SK-N-SH (cell line): ENCODE measurements around the gene PLA2G2F. TPM values are rescaled to one million over a fixed set of nuclear protein-coding genes. Genes with fewer than 3 reads are reported as not detected.

Source experiments
- CTCF ChIA-PET: fragments of 300-600, 350-600 bp; formaldehyde crosslinking; extraction: SDS; loops from one replicate; lab custom pipeline; 2021; lab: Yijun Ruan, JAX
- POLR2A ChIA-PET: fragments of 350-600 bp; sonication (Branson Sonifier 250); formaldehyde crosslinking; extraction: SDS; loops from one replicate; lab custom pipeline; 2020; ENCODE audit warnings: antibody characterized with exemption, inconsistent platforms; lab: Yijun Ruan, JAX
- DNase-seq: peaks from one replicate; pipeline ENCODE4 v3.0.0; 2012
- H2AFZ ChIP-seq: fragments of 200-600 bp; sonication (generic); 2 replicates; pipeline ENCODE4 v1.8.1; 2016; ENCODE audit warnings: antibody characterized with exemption, mild to moderate bottlenecking, low read depth
- H3F3A ChIP-seq: fragments of 200-600 bp; sonication (generic); replicated peaks from 2 replicates; pipeline ENCODE3; 2016; ENCODE audit warnings: antibody characterized with exemption, mild to moderate bottlenecking; ENCODE audit not compliant: insufficient read depth
- H3K27ac ChIP-seq, 2 experiments: fragments of 200-500 bp in 1 of 2; fragments of 200-600 bp in 1 of 2; sonication (Bioruptor generic) in 1 of 2; sonication (generic), shearing (Covaris generic) in 1 of 2; 2 replicates each; pipeline versions ENCODE4 v1.5.1 to v1.6.1; 2014 to 2016; ENCODE audit warnings: low read depth in 2 of 2, inconsistent platforms in 1 of 2, low read length in 1 of 2, mild to moderate bottlenecking in 1 of 2, mixed read lengths in 1 of 2
- H3K27me3 ChIP-seq: fragments of 200-600 bp; sonication (generic), shearing (Covaris generic); 2 replicates; pipeline ENCODE4 v1.6.1; 2016; ENCODE audit warnings: mixed run types; ENCODE audit not compliant: insufficient read depth
- H3K36me3 ChIP-seq, 2 experiments: fragments of 200-500 bp in 1 of 2; fragments of 200-600 bp in 1 of 2; sonication (Bioruptor generic) in 1 of 2; sonication (generic) in 1 of 2; replicated peaks in 1 of 2; 2 replicates each; pipeline versions ENCODE3 to v1.5.1; 2014 to 2016; ENCODE audit warnings: low read length in 1 of 2, mild to moderate bottlenecking in 1 of 2; ENCODE audit not compliant: insufficient read depth in 2 of 2, control insufficient read depth in 1 of 2
- H3K4me1 ChIP-seq, 2 experiments: fragments of 200-500 bp in 1 of 2; fragments of 200-600 bp in 1 of 2; sonication (Bioruptor generic) in 1 of 2; sonication (generic), shearing (Covaris generic) in 1 of 2; 2 replicates each; pipeline versions ENCODE4 v1.5.1 to v1.6.1; 2014 to 2016; ENCODE audit warnings: low read depth in 1 of 2, low read length in 1 of 2, mixed run types in 1 of 2; ENCODE audit not compliant: insufficient read depth in 2 of 2, control insufficient read depth in 1 of 2
- H3K4me2 ChIP-seq: fragments of 200-600 bp; sonication (generic), shearing (Covaris generic); 2 replicates; pipeline ENCODE4 v1.6.1; 2017; ENCODE audit warnings: mixed run types
- H3K4me3 ChIP-seq, 2 experiments: fragments of 200-500 bp in 1 of 2; fragments of 200-600 bp in 1 of 2; sonication (Bioruptor generic) in 1 of 2; sonication (generic), shearing (Covaris generic) in 1 of 2; 2 replicates each; pipeline versions ENCODE4 v1.5.1 to v1.8.1; 2014 to 2016; ENCODE audit warnings: low read depth in 2 of 2, inconsistent platforms in 1 of 2, low read length in 1 of 2, mild to moderate bottlenecking in 1 of 2, mixed read lengths in 1 of 2, moderate library complexity in 1 of 2
- H3K79me2 ChIP-seq: fragments of 200-600 bp; sonication (generic); 2 replicates; pipeline ENCODE4 v1.8.1; 2017; ENCODE audit warnings: mild to moderate bottlenecking; ENCODE audit not compliant: insufficient read depth
- H3K9ac ChIP-seq: fragments of 200-600 bp; sonication (generic); 2 replicates; pipeline ENCODE4 v1.6.1; 2017; ENCODE audit warnings: mixed run types
- H3K9me2 ChIP-seq: fragments of 200-600 bp; sonication (generic); 2 replicates; pipeline ENCODE4 v1.6.1; 2017; ENCODE audit warnings: mixed run types
- H3K9me3 ChIP-seq: fragments of 200-600 bp; sonication (generic); 2 replicates; pipeline ENCODE4 v1.6.1; 2017; ENCODE audit warnings: mixed run types, mild to moderate bottlenecking, moderate library complexity
- H4K20me1 ChIP-seq: fragments of 200-600 bp; sonication (generic); 2 replicates; pipeline ENCODE4 v1.6.1; 2017; ENCODE audit warnings: mild to moderate bottlenecking, mixed run types; ENCODE audit not compliant: insufficient read depth
- CTCF ChIP-seq: fragments of 200-600 bp; sonication (generic); IDR thresholded peaks from 2 replicates; pipeline ENCODE4 v1.6.1; 2017; ENCODE audit warnings: antibody characterized with exemption, mild to moderate bottlenecking, moderate library complexity
- ELF1 ChIP-seq: IDR thresholded peaks from 2 replicates; pipeline ENCODE4 v1.4.0; 2012
- FOXJ3 ChIP-seq: sonication (generic); formaldehyde crosslinking; IDR thresholded peaks from 2 replicates; pipeline ENCODE4 v1.5.1; 2020; ENCODE audit warnings: mild to moderate bottlenecking, missing genetic modification reagents
- FOXM1 ChIP-seq: IDR thresholded peaks from 2 replicates; pipeline ENCODE4 v1.4.0; 2012; ENCODE audit warnings: low read depth, mild to moderate bottlenecking
- GABPA ChIP-seq: IDR thresholded peaks from 2 replicates; pipeline ENCODE4 v1.4.0; 2012; ENCODE audit warnings: low read depth, mild to moderate bottlenecking
- MAX ChIP-seq: IDR thresholded peaks from 2 replicates; pipeline ENCODE4 v1.4.0; 2012; ENCODE audit warnings: low read depth
- MEF2A ChIP-seq: IDR thresholded peaks from 2 replicates; pipeline ENCODE4 v1.4.0; 2012; ENCODE audit warnings: low read depth, borderline replicate concordance
- MXI1 ChIP-seq: IDR thresholded peaks from 2 replicates; pipeline ENCODE4 v1.6.1; 2012; ENCODE audit warnings: mild to moderate bottlenecking, low read depth, low read length, improper control_type of control experiment
- NRF1 ChIP-seq: IDR thresholded peaks from 2 replicates; pipeline ENCODE4 v1.6.1; 2012; ENCODE audit warnings: low read depth, mild to moderate bottlenecking, low read length
- POLR2AphosphoS5 ChIP-seq: IDR thresholded peaks from 2 replicates; pipeline ENCODE4 v1.6.1; 2012; ENCODE audit warnings: low read depth, low read length
- RAD21 ChIP-seq: IDR thresholded peaks from 2 replicates; pipeline ENCODE4 v1.6.1; 2012; ENCODE audit warnings: mild to moderate bottlenecking, low read length
- RCOR1 ChIP-seq: fragments of 150-350 bp; IDR thresholded peaks from 2 replicates; pipeline ENCODE4 v1.6.1; 2017; ENCODE audit warnings: antibody characterized with exemption, low read length
- RXRA ChIP-seq: IDR thresholded peaks from 2 replicates; pipeline ENCODE4 v1.4.0; 2012; ENCODE audit warnings: low read depth, mild to moderate bottlenecking, borderline replicate concordance
- SIN3A ChIP-seq: IDR thresholded peaks from 2 replicates; pipeline ENCODE4 v1.6.1; 2012; ENCODE audit warnings: low read depth, mild to moderate bottlenecking, low read length, moderate library complexity, borderline replicate concordance
- TCF12 ChIP-seq: IDR thresholded peaks from 2 replicates; pipeline ENCODE4 v1.4.0; 2012
- USF1 ChIP-seq: IDR thresholded peaks from 2 replicates; pipeline ENCODE4 v1.4.0; 2012; ENCODE audit warnings: low read depth, borderline replicate concordance
- USF2 ChIP-seq: fragments of 150-350 bp; IDR thresholded peaks from 2 replicates; pipeline ENCODE4 v1.6.1; 2017; ENCODE audit warnings: antibody characterized with exemption, low read length, low read depth, borderline replicate concordance
- ZBTB33 ChIP-seq: IDR thresholded peaks from 2 replicates; pipeline ENCODE4 v1.4.0; 2012; ENCODE audit warnings: low read depth, borderline replicate concordance
- WGBS: methylation state at CpG from one replicate; pipeline ENCODE4 v1.1.6; 2017; ENCODE audit warnings: low lambda C conversion rate; 5-methylcytosine and 5-hydroxymethylcytosine counted together
- polyA plus RNA-seq, 3 experiments: library from polyadenylated mRNA; depleted of rRNA; stranded (reverse); fragments of >200 nt; gene quantifications; 2 replicates each; pipeline ENCODE4 v1.2.3, GENCODE V29; 2012
- TF ChIP-seq, protein P1 (sequence below): fragments of 150-350 bp; IDR thresholded peaks from 2 replicates; pipeline ENCODE4 v1.6.1; 2016; ENCODE audit warnings: mild to moderate bottlenecking, low read depth, low read length

The PLA2G2F gene
- polyA plus RNA-seq, 1 of the 3 experiments (the other 2 are of a cell fraction) = not detected

GRCh38 chr1:20142001-20142710, 3.0 kb downstream of the PLA2G2F start:
- ChIA-PET CTCF (interaction anchor here (1.0 to 3.5 kb wide), 2 partner anchors 10 to 168 kb away, joined by 4 to 29 read pairs; no protein-coding TSS in a partner anchor), POLR2A (no interaction called here)
- Histone ChIP-seq H3K9ac (no peak overlapping the region), H2AFZ (no peak overlapping the region), H3K4me2 (no peak overlapping the region), H3K79me2 (no peaks in the 10 kb centered on the region), H3K9me3 (no peaks in the 10 kb centered on the region), H3K36me3 (no peaks in the 10 kb centered on the region), H4K20me1 (no peaks in the 10 kb centered on the region), H3K9me2 (no peaks in the 10 kb centered on the region), H3K4me3 (no peak overlapping the region), H3F3A (no peaks in the 10 kb centered on the region), H3K27ac (no peak overlapping the region), H3K4me1 (no peaks in the 10 kb centered on the region), H3K27me3 (no peaks in the 10 kb centered on the region; the same call in 1 of the 2 replicates)
- 54% methylated on average over 9 of the region's 13 CpGs for WGBS
- no peak for DNase-seq
- no peak for TF ChIP-seq ELF1
- TF ChIP-seq, protein P1, sequence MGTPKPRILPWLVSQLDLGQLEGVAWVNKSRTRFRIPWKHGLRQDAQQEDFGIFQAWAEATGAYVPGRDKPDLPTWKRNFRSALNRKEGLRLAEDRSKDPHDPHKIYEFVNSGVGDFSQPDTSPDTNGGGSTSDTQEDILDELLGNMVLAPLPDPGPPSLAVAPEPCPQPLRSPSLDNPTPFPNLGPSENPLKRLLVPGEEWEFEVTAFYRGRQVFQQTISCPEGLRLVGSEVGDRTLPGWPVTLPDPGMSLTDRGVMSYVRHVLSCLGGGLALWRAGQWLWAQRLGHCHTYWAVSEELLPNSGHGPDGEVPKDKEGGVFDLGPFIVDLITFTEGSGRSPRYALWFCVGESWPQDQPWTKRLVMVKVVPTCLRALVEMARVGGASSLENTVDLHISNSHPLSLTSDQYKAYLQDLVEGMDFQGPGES = no peak
- TF ChIP-seq USF2 = no peak
- TF ChIP-seq MEF2A = no peak
- no peak for TF ChIP-seq RXRA
- TF ChIP-seq CTCF = no peak
- TF ChIP-seq GABPA = no peak
- TF ChIP-seq USF1 = no peak
- TF ChIP-seq FOXJ3 (CRISPR knock-in tag) = no peak
- no peak for TF ChIP-seq TCF12
- TF ChIP-seq RAD21 = no peak
- TF ChIP-seq POLR2AphosphoS5 = no peak
- TF ChIP-seq SIN3A = no peak
- no peak for TF ChIP-seq FOXM1
- no peak for TF ChIP-seq MXI1
- TF ChIP-seq NRF1 = no peak
- TF ChIP-seq ZBTB33 = no peak
- TF ChIP-seq RCOR1 = no peak
- no peak for TF ChIP-seq MAX
